ENCODE data around the gene SLC49A3. TPM values are rescaled to one million over a fixed set of nuclear protein-coding genes. Genes with fewer than 3 reads are reported as not detected.

Gene SLC49A3
- total and polyA plus RNA-seq, 2 of the 13 experiments (the other 11 are each of a cell fraction or from before 2014, with no cell fraction given), result 0.07 to 0.17 TPM

DNA sequence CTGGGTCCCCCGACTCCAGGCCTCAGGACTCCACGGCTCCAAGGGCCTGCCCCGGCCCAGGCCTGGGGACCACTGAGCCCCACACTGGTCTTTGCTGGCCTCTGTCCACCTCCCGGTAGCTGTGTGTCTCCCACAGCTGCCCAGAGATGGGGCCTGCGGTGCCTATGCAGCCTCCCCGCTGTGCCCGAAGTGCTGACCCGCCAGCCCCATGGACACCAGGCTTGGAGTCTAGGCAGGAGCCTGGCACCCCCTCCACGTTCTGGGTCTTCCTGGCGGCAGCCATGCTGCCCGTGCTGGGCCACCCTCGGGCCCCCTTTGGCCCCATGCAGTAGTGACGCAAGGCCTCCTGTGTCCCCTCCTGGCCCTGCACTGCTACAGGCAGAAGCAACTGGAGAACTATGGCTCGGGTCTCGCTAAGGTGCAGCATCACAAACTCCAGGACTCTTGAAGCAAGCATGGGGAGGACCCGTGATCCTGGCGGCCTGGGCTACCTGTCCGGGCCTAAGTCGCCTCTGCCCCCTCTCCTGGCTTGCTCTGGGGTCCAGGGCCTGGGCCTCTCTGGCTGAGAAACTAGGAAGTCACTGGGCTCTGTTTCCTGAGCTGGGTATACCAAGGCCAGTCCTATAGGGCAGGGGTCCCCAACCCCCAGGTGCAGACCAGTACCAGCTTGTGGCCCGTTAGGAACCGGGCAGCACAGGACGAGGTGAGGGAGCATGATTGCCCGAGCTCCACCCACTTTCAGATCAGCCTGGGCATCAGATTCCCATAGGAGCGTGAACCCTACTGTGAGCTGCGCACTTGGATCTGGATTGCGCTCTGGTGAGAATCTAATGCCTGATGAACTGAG, 13.7 kb downstream of the SLC49A3 start (continued):
- TF ChIP-seq ZBTB40 (IDR thresholded peaks at IDR 0.05), result no peak
- TF ChIP-seq ZBTB40 (CRISPR knock-in tag; IDR thresholded peaks at IDR 0.05), result 0 out of 2 replicates have a peak, but pooled peaks have one; percentile 28
- TF ChIP-seq ERF (CRISPR knock-in tag; IDR thresholded peaks at IDR 0.05), result peak; percentile 4; the same call in 1 of the 2 replicates
- TF ChIP-seq HOXA3 (CRISPR knock-in tag; IDR thresholded peaks at IDR 0.05), result peak; percentile 11; the same call in 1 of the 2 replicates
- TF ChIP-seq, protein P1, sequence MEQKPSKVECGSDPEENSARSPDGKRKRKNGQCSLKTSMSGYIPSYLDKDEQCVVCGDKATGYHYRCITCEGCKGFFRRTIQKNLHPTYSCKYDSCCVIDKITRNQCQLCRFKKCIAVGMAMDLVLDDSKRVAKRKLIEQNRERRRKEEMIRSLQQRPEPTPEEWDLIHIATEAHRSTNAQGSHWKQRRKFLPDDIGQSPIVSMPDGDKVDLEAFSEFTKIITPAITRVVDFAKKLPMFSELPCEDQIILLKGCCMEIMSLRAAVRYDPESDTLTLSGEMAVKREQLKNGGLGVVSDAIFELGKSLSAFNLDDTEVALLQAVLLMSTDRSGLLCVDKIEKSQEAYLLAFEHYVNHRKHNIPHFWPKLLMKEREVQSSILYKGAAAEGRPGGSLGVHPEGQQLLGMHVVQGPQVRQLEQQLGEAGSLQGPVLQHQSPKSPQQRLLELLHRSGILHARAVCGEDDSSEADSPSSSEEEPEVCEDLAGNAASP (CRISPR knock-in tag; IDR thresholded peaks at IDR 0.05; ENCODE audit: borderline replicate concordance), result no peak
- TF ChIP-seq, protein P2, sequence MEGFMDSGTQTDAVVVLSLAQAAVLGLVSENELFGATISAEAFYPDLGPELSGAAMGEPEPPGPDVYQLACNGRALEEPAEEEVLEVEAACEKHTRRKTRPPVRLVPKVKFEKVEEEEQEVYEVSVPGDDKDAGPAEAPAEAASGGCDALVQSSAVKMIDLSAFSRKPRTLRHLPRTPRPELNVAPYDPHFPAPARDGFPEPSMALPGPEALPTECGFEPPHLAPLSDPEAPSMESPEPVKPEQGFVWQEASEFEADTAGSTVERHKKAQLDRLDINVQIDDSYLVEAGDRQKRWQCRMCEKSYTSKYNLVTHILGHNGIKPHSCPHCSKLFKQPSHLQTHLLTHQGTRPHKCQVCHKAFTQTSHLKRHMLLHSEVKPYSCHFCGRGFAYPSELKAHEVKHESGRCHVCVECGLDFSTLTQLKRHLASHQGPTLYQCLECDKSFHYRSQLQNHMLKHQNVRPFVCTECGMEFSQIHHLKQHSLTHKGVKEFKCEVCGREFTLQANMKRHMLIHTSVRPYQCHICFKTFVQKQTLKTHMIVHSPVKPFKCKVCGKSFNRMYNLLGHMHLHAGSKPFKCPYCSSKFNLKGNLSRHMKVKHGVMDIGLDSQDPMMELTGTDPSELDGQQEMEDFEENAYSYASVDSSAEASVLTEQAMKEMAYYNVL (CRISPR knock-in tag; IDR thresholded peaks at IDR 0.05; ENCODE audit: borderline replicate concordance), result 0 out of 2 replicates have a peak, but pooled peaks have one; percentile 14
- no peak for TF ChIP-seq ZSCAN25 (CRISPR knock-in tag; IDR thresholded peaks at IDR 0.05)
- no peak for TF ChIP-seq ZNF337 (CRISPR knock-in tag; IDR thresholded peaks at IDR 0.05; ENCODE audit: borderline replicate concordance, low read depth)
- TF ChIP-seq REXO4 (CRISPR knock-in tag; IDR thresholded peaks at IDR 0.05; ENCODE audit: borderline replicate concordance), result no peak
- TF ChIP-seq ZFY (CRISPR knock-in tag; IDR thresholded peaks at IDR 0.05), result peak; percentile 65
- TF ChIP-seq HNRNPLL (IDR thresholded peaks at IDR 0.05; ENCODE audit: low read depth, low read length, poor library complexity, severe bottlenecking), result peak; percentile 1
- TF ChIP-seq SRF (IDR thresholded peaks at IDR 0.05; ENCODE audit: low read depth, low read length), result no peak
- TF ChIP-seq, protein P3, sequence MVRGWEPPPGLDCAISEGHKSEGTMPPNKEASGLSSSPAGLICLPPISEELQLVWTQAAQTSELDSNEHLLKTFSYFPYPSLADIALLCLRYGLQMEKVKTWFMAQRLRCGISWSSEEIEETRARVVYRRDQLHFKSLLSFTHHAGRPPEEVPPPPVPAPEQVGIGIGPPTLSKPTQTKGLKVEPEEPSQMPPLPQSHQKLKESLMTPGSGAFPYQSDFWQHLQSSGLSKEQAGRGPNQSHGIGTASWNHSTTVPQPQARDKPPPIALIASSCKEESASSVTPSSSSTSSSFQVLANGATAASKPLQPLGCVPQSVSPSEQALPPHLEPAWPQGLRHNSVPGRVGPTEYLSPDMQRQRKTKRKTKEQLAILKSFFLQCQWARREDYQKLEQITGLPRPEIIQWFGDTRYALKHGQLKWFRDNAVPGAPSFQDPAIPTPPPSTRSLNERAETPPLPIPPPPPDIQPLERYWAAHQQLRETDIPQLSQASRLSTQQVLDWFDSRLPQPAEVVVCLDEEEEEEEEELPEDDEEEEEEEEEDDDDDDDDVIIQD (CRISPR knock-in tag; IDR thresholded peaks at IDR 0.05; ENCODE audit: low read depth), result no peak
- TF ChIP-seq TGIF2 (CRISPR knock-in tag; IDR thresholded peaks at IDR 0.05), result 0 out of 2 replicates have a peak, but pooled peaks have one; percentile 37
